ENCODE data around the gene TENM3.
A peak's percentile ranks its signal among the peaks of the same experiment; 100 is the strongest.
"Not testable (repeated sequence)": the region's sequence is repeated elsewhere in the genome, so short reads cannot be mapped to it uniquely, and the experiment has no call there.

Gene TENM3

GRCh38 chr4:182243204-182243603 is at the start of gene TENM3:
TENM3 (plus strand) TSS chr4:182243402; CDS start chr4:182324021, 80,619 bp downstream.
- not testable (repeated sequence) for DNase-seq

GRCh38 chr4:182194091-182194824 is 48.9 kb upstream of the TENM3 start:
- DNase-seq: no peak

- DNase-seq: no peak
Observed at GRCh38 chr4:182197611-182198010, 45.6 kb upstream of the TENM3 start.

GRCh38 chr4:182201871-182202270 is 41.3 kb upstream of the TENM3 start:
- DNase-seq: no peak

GRCh38 chr4:182202650-182203049 is 40.6 kb upstream of the TENM3 start:
- DNase-seq: no peak

GRCh38 chr4:182203872-182204411 is 39.3 kb upstream of the TENM3 start:
- DNase-seq: no peak

- no peak for DNase-seq
Observed at GRCh38 chr4:182205306-182205705, 37.9 kb upstream of the TENM3 start.

- DNase-seq: no peak
Observed at GRCh38 chr4:182206266-182206665, 36.9 kb upstream of the TENM3 start.

GRCh38 chr4:182206916-182207315 is 36.3 kb upstream of the TENM3 start:
- no peak for DNase-seq

GRCh38 chr4:182207830-182208396 is 35.3 kb upstream of the TENM3 start:
- no peak for DNase-seq

- no peak for DNase-seq
Observed at GRCh38 chr4:182208526-182209050, 34.6 kb upstream of the TENM3 start.

- peak; percentile 55 for DNase-seq
Observed at GRCh38 chr4:182212211-182212761, 30.9 kb upstream of the TENM3 start.

- no peak for DNase-seq
Observed at GRCh38 chr4:182213004-182213403, 30.2 kb upstream of the TENM3 start.

GRCh38 chr4:182215148-182215547 is 28.1 kb upstream of the TENM3 start:
- no peak for DNase-seq

- DNase-seq: no peak
Observed at GRCh38 chr4:182216005-182216404, 27.2 kb upstream of the TENM3 start.

- DNase-seq: no peak
Observed at GRCh38 chr4:182219411-182220056, 23.7 kb upstream of the TENM3 start.

- no peak for DNase-seq
Observed at GRCh38 chr4:182221987-182222386, 21.2 kb upstream of the TENM3 start.

- DNase-seq: no peak
Observed at GRCh38 chr4:182222766-182223165, 20.4 kb upstream of the TENM3 start.

- no peak for DNase-seq
Observed at GRCh38 chr4:182223708-182224107, 19.5 kb upstream of the TENM3 start.

GRCh38 chr4:182224192-182224850 is 18.9 kb upstream of the TENM3 start:
- DNase-seq: no peak

- no peak for DNase-seq
Observed at GRCh38 chr4:182225257-182225852, 17.8 kb upstream of the TENM3 start.

GRCh38 chr4:182227611-182228010 is 15.6 kb upstream of the TENM3 start:
- DNase-seq: no peak
